Astrocyte (in vitro differentiated cells and primary cell): ENCODE data around the gene ME3. TPM values are rescaled to one million over a fixed set of nuclear protein-coding genes. Genes with fewer than 3 reads are reported as not detected.

Experiments
- DNase-seq: peaks from one replicate; pipeline ENCODE4 v3.0.0-alpha.2; 2010; ENCODE audit warnings: low read depth
- FAIRE-seq: peaks from 2 replicates; lab custom pipeline; 2011; peaks lifted over from hg19 to GRCh38; lab: Jason Lieb, UNC
- H2AFZ ChIP-seq: 2 replicates; pipeline ENCODE4 v1.6.0; 2012; ENCODE audit warnings: low read depth, low read length, inconsistent platforms
- H3K27ac ChIP-seq: 2 replicates; pipeline ENCODE4 v1.5.1; 2011; ENCODE audit warnings: low read depth, low read length, inconsistent platforms
- H3K27me3 ChIP-seq: 2 replicates; pipeline ENCODE4 v1.6.0; 2011; ENCODE audit warnings: low read length, inconsistent platforms; ENCODE audit not compliant: insufficient read depth
- H3K36me3 ChIP-seq: 2 replicates; pipeline ENCODE4 v1.5.1; 2011; ENCODE audit warnings: low read length, inconsistent platforms; ENCODE audit not compliant: insufficient read depth
- H3K4me1 ChIP-seq: 2 replicates; pipeline ENCODE4 v1.5.1; 2011; ENCODE audit warnings: low read length, inconsistent platforms; ENCODE audit not compliant: insufficient read depth
- H3K4me2 ChIP-seq: 2 replicates; pipeline ENCODE4 v1.6.0; 2012; ENCODE audit warnings: low read length, inconsistent platforms
- H3K4me3 ChIP-seq: 2 replicates; pipeline ENCODE4 v1.5.1; 2011; ENCODE audit warnings: low read depth, mild to moderate bottlenecking, low read length, inconsistent platforms; ENCODE audit not compliant: insufficient read depth
- H3K79me2 ChIP-seq: 2 replicates; pipeline ENCODE4 v1.6.0; 2012; ENCODE audit warnings: mild to moderate bottlenecking, low read length, inconsistent platforms; ENCODE audit not compliant: insufficient read depth
- H3K9ac ChIP-seq: 2 replicates; pipeline ENCODE4 v1.6.0; 2012; ENCODE audit warnings: mild to moderate bottlenecking, low read length, inconsistent platforms
- H3K9me3 ChIP-seq: 2 replicates; pipeline ENCODE4 v1.5.1; 2012; ENCODE audit warnings: low read depth, mild to moderate bottlenecking, low read length, inconsistent platforms; ENCODE audit not compliant: insufficient read depth
- H4K20me1 ChIP-seq: 2 replicates; pipeline ENCODE4 v1.6.0; 2012; ENCODE audit warnings: low read length, inconsistent platforms; ENCODE audit not compliant: insufficient read depth
- H3K27ac Mint-ChIP-seq: one replicate; pipeline ENCODE4 v1.8.0; 2021; ENCODE audit warnings: mild to moderate bottlenecking, mixed read lengths; ENCODE audit not compliant: unreplicated experiment
- H3K27me3 Mint-ChIP-seq: one replicate; pipeline ENCODE4 v1.8.0; 2021; ENCODE audit warnings: low read depth, mixed read lengths; ENCODE audit not compliant: unreplicated experiment
- H3K36me3 Mint-ChIP-seq: one replicate; pipeline ENCODE4 v1.8.0; 2021; ENCODE audit warnings: low read depth, mixed read lengths; ENCODE audit not compliant: unreplicated experiment
- H3K4me1 Mint-ChIP-seq: one replicate; pipeline ENCODE4 v1.8.0; 2021; ENCODE audit warnings: low read depth, mixed read lengths; ENCODE audit not compliant: unreplicated experiment
- H3K4me3 Mint-ChIP-seq: one replicate; pipeline ENCODE4 v1.8.0; 2021; ENCODE audit warnings: mild to moderate bottlenecking, moderate library complexity, mixed read lengths; ENCODE audit not compliant: unreplicated experiment
- H3K9me3 Mint-ChIP-seq: one replicate; pipeline ENCODE4 v1.8.0; 2021; ENCODE audit warnings: mild to moderate bottlenecking, mixed read lengths; ENCODE audit not compliant: unreplicated experiment
- CTCF ChIP-seq: IDR thresholded peaks from 2 replicates; pipeline ENCODE4 v1.5.1; 2011; ENCODE audit warnings: low read depth, mild to moderate bottlenecking, inconsistent platforms, low read length, moderate library complexity; ENCODE audit not compliant: insufficient read depth
- EZH2 ChIP-seq: IDR thresholded peaks from 2 replicates; pipeline ENCODE4 v1.6.1; 2012; ENCODE audit warnings: mild to moderate bottlenecking, low read length, inconsistent platforms; ENCODE audit not compliant: insufficient read depth
- total RNA-seq: library from RNA; stranded (reverse); gene quantifications from 2 replicates; pipeline ENCODE4 v1.2.1, GENCODE V29; 2021

The ME3 gene
- total RNA-seq, 1 donor from 2014 or later, result 28.6 TPM

DNA sequence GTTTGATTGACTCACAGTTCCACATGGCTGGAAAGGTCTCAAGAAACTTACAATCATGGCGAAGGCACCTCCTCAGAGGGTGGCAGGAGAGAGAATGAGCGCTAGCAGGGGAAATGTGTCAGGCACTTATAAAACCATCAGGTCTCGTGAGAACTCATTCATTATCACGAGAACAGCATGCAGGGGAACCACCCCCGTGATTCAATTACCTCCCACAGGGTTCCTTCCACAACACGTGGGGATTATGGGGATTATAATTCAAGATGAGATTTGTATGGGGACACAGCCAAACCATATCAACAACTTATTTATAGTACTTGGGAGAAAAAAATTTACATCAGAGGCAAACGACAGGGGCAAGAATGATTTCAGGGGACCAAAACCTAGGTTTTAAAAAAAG, 3.0 kb downstream of the ME3 start:
- Mint-ChIP-seq H3K27ac (no peak overlapping the region), H3K9me3 (peaks cover 8% of the 10 kb centered on the region), H3K4me1 (peaks cover 34% of the 10 kb centered on the region), H3K4me3 (no peak overlapping the region), H3K36me3 (peaks cover 8% of the 10 kb centered on the region), H3K27me3 (no peaks in the 10 kb centered on the region)
- Histone ChIP-seq H3K36me3 (no peaks in the 10 kb centered on the region), H4K20me1 (no peaks in the 10 kb centered on the region), H3K27me3 (no peaks in the 10 kb centered on the region), H3K4me1 (peaks cover 9% of the 10 kb centered on the region), H3K9ac (no peak overlapping the region), H2AFZ (no peak overlapping the region), H3K9me3 (no peaks in the 10 kb centered on the region), H3K27ac (no peak overlapping the region), H3K79me2 (no peaks in the 10 kb centered on the region), H3K4me2 (no peak overlapping the region), H3K4me3 (no peak overlapping the region)
- DNase-seq (no peak), FAIRE-seq (no peak)
- TF ChIP-seq CTCF (no peak), EZH2 (no peak)

DNA sequence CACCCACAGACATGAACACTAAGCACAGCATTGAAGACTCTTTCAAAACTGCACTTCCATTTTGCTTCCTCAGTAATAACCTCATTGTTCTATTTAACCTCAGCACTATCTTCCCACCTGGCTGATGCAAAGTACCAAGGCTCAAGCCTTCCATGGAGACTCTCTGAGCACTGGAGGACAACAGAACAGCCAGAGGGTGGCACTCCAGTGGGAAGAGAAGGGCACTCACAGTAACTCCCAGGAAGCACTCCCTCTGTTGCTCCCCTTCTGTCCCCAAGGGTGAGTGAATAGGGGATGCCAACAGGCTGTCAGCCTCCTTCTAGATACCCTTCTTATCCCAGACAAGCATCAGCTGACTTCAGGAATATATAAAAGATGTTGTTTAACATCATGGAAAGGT, 3.5 kb downstream of the ME3 start:
- no peak for DNase-seq
- H3K27me3 Mint-ChIP-seq, result no peaks in the 10 kb centered on the region
- Histone ChIP-seq H3K9ac (no peak overlapping the region), H3K4me1 (peaks cover 9% of the 10 kb centered on the region), H3K9me3 (no peaks in the 10 kb centered on the region), H3K79me2 (no peaks in the 10 kb centered on the region), H3K4me2 (no peak overlapping the region), H3K4me3 (no peak overlapping the region), H3K27me3 (no peaks in the 10 kb centered on the region), H3K27ac (no peak overlapping the region), H4K20me1 (no peaks in the 10 kb centered on the region), H2AFZ (no peak overlapping the region), H3K36me3 (no peaks in the 10 kb centered on the region)
- peaks cover 34% of the 10 kb centered on the region for H3K4me1 Mint-ChIP-seq
- peaks cover 8% of the 10 kb centered on the region for H3K36me3 Mint-ChIP-seq
- FAIRE-seq, result no peak
- no peak overlapping the region for H3K27ac Mint-ChIP-seq
- H3K9me3 Mint-ChIP-seq, result peaks cover 8% of the 10 kb centered on the region
- TF ChIP-seq CTCF (no peak), EZH2 (no peak)
- no peak overlapping the region for H3K4me3 Mint-ChIP-seq

DNA sequence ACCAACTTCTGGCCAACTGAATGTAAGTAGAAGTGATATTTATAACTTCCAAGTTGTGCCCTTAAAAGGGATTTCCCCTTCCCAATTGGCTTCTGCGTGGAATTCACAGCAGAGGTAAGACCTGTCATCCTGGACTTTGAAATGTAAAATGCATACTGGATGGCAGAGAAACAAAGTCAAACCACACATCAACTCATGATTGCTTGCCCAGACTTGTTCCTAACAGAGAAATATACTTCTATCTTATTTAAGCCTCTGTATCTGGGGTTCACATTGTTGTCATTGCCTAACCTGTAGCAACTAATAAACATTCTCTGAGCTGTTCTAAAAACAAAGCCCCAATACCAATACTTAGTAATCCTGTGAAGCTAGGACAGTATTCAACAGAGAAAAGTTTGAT, 6.2 kb downstream of the ME3 start:
- no peaks in the 10 kb centered on the region for H3K36me3 ChIP-seq
- peak; percentile 9 for FAIRE-seq
- no peak overlapping the region for H3K9ac ChIP-seq
- no peak for DNase-seq
- no peaks in the 10 kb centered on the region for H3K79me2 ChIP-seq
- no peak overlapping the region for H3K4me3 Mint-ChIP-seq
- H2AFZ ChIP-seq, result no peak overlapping the region
- H3K27ac Mint-ChIP-seq, result no peak overlapping the region
- no peak overlapping the region for H3K27ac ChIP-seq
- H3K4me3 ChIP-seq, result no peak overlapping the region
- H4K20me1 ChIP-seq, result no peaks in the 10 kb centered on the region
- H3K36me3 Mint-ChIP-seq, result peaks cover 10% of the 10 kb centered on the region
- no peaks in the 10 kb centered on the region for H3K9me3 ChIP-seq
- H3K27me3 Mint-ChIP-seq, result no peaks in the 10 kb centered on the region
- H3K9me3 Mint-ChIP-seq, result peaks cover 5% of the 10 kb centered on the region
- no peak overlapping the region for H3K4me2 ChIP-seq
- no peaks in the 10 kb centered on the region for H3K27me3 ChIP-seq
- H3K4me1 Mint-ChIP-seq, result peaks cover 31% of the 10 kb centered on the region
- TF ChIP-seq EZH2 (no peak), CTCF (no peak)
- no peaks in the 10 kb centered on the region for H3K4me1 ChIP-seq
